ENCODE data around the gene ACSF3.

Gene ACSF3

DNA sequence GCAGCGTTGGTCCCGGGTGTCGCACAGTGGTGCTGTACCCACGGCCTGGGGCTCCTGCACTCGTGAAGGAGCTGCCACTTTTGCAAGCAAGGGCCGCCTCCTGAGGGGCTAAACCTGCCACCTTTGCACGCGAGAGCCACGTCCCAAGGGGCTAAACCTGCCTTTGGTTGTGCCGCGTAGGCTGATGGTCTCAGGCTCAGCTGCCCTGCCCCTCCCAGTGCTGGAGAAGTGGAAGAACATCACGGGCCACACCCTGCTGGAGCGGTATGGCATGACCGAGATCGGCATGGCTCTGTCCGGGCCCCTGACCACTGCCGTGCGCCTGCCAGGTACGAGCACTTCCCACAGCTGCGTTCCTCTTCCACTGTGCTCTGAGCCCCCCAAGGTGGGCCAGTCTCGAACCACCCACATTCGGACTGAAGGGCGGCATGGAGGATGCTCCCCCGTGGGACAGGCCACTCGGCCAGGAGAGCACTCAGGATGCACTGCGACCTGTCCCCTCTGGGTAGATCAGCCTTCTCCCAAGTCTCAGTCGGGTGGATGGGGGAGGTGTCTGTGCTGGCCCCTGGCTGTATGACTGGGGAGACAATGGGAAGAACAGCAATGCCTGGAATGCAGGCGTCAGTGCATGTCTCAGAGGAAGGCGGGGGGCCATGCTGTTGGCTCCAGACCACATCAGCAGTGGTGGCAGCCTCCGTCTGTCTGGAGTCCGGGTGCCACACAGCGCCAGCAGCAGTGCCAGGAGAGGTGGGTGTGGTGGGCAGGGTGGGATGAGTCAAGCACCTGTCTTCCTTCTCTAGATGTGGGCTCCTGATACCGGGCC lies 20.7 kb downstream of the ACSF3 start:
- no peak for DNase-seq

DNA sequence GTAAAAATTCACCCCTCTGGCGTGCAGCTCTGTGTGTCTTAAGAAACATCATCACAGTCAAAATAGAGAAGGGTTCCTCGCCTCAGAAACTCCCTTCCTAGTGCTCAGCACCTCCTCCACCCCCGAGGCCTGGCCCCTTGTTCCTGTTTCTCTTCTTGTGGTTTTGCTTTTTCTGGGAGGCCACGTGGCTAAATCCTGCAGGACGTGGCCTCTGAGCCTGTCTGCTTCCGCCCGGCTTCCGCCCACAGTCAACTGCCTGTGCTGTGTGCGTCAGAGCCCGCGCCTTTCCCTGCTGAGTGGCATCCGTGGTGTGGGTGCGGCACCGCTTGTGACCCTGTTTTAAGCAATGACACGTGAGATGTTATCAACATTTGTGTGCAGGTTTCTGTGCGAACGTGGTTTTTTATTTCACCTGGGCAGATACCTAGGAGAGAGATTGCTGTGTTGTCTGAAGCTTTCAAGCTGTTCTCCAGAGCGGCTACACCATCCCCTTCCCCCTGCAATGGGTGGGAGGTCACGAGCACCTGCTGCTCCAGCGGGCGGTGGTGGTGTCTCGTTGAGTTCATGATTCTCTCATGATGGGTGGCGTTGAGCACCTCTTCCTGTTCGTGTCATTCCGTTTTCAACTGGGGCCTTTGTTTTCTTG lies 21.7 kb downstream of the ACSF3 start:
- DNase-seq, result no peak

DNA sequence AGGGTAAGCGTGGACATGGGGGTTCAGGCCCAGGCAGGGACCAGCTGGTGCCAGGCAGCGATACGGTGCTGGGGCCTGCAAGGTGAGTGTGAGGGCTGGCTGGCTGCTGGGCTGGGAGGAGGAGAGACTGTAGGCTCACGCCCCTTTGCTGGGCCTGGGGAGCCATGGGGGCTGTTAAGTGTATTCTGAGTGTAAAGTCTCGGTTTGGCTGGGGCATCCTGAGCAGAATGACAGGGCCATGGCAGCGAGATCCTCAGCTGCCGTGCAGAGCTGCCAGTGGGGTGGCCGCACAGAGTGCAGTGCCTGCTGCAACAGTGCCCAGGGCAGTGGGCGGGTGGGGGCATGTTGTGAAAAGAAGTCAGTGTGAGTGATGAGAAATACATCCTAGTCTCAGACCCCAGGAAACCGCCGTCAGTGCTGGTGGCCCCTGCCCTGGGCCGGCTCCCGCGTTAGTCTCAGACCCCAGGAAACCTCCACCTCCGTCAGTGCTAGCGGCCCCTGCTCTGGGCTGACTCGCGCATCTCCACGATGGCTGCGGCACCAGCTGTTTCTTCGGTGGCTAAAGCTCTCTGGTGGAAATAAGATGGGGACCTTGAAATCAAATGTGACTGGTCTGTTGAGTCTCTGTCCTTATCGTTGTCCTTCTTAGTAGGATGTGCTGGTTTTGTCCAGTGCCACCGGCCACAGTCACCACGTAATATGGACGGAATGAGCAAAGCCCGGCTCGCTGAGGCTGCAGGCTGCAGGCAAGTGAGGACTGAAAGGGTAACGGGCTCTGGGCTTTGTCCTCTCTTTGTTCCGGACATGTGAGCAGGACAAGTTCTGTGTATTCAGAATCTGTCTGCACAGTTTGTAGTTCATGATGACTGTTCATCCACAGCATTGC lies 22.9 kb downstream of the ACSF3 start:
- DNase-seq, result no peak

DNA sequence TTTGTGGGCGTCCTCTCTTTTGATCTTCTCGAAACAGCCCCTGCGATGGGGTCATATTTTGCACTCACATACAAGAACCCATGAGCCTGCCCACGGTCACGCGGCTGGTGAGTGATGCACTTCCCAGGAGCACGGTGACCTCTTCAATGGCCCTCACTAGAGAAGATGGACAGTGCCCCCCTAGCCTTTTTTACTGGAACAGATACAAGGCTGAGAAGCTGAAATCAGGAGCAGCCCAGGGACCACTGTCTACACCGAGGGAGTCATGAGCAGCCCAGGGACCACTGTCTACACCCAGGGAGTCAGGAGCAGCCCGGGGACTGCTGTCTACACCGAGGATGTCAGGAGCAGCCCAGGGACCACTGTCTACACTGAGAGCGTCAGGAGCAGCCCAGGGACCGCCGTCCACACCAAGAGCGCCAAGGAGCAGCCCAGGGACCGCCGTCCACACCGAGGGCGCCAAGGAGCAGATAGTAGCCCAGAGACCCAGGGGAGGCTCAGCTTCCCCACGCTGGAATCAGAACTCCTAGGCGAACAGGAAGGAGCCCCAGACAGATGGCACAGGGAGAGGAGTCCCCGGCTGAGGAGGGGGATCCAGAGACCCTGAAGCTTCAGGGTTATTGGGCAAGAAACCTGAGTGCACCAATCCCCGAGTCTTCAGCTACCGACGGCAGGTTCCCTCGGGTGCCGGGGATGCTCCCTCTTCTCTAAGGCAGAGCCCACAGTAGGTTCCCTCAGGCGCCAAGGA lies 23.7 kb downstream of the ACSF3 start:
- no peak for DNase-seq

DNA sequence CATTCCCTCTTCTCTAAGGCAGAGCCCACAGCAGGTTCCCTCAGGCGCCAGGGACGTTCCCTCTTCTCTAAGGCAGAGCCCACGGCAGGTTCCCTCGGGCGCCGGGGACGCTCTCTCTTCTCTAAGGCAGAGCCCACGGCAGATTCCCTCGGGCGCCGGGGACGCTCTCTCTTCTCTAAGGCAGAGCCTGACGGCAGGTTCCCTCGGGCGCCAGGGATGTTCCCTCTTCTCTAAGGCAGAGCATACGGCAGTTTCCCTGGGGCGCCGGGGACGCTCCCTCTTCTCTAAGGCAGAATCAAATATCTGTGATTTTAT lies 24.3 kb downstream of the ACSF3 start:
- no peak for DNase-seq

DNA sequence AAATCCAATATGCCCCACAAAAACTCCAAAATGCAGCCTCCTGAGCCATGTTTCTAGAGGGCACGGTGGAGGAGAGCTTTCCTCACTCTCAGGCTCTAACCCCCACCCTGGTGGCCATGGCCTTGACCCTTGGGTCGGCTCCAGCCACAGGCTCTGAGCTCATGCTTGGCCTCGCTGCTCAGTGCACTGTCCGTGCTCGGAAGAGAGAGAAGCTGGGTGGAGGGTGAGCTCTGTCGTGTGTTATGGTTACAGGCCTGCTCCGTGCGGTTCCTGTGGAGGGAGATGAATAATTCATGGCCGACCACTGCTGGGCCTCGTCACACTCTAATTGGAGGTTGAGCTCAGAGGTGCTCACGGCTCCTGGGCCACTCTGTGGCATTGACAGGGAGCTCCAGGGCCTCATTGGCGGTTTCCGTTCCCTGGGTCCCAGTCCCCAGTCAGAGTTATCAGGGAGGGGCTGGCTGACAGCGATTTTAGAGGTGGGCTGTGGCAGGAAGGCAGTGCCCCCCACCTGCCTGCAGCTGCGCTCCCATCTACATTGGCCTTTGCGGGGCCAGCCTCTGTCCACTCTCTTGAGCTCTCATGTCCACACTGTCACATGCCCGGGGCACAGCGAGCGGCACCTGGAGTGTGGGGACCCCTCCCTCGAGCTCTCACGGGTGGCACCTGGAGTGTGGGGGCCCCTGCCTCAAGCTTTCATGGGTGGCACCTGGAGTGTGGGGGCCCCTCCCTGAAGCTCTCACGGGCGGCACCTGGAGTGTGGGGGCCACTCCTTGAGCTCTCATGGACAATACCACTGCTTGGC lies 24.9 kb downstream of the ACSF3 start:
- no peak for DNase-seq

DNA sequence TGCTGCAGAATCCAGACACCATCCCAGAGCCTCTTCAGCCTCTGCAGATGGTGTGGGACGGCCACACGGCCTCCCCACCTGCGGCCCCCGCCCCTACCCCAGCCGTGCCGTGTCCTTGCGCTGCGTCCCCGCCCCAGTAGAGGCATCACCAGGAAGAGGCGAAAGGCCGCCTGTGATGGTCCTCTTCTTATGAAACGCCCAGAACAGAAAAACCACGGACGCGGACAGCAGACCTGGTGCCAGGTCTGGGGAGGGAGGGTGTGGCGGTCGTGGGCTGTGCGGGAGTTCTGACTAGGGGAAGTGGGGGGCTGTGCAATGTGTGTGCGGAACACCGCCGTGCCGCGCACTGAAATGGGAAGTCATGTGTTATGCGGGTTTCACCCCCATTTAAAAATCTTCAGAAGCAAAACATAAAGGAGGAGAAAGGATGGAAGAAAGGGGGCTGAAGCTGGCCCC lies 25.5 kb downstream of the ACSF3 start:
- DNase-seq, result no peak

DNA sequence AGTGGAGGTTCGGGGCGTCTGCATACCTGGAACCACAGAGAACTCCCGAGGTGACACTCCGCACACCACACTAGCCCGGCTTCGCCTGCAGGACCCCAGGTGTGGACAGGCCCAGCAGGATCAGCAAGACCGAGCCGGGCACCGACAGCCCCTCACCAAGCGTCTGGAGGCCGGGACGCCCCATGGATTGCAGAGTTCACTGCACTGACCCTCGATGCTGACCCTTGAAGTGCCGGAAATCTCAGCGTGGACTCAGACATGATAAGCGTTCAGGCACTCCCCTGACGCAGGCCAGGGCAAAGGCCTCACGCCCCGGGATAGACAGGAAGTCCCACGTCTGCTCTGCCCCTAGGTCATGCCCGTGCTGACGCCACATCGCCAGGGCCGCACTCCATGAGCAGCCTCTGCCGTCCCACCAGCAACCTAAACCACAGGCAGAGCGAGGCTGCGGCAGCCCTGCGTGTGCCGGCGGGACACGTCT lies 26.0 kb downstream of the ACSF3 start:
- DNase-seq, result no peak

DNA sequence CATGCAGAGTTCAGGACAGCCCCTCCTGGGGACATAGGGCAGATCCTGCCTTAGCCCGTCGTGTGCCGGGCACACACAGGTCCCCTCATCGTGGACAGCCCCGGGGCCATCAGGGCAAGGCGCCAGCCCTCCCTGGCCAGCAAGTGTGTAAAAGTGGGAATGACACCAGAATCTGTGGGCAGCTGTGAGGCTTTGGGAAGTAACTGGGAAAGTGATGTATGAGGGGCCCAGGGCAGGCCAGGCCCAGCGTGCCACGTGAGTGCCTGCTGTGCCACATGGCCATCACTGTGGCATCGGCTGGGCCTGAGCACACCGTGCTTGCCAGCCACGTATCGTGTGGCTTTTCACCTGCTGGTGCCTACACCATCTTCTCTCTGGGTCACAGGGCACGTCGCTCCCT lies 26.6 kb downstream of the ACSF3 start:
- DNase-seq, result no peak

DNA sequence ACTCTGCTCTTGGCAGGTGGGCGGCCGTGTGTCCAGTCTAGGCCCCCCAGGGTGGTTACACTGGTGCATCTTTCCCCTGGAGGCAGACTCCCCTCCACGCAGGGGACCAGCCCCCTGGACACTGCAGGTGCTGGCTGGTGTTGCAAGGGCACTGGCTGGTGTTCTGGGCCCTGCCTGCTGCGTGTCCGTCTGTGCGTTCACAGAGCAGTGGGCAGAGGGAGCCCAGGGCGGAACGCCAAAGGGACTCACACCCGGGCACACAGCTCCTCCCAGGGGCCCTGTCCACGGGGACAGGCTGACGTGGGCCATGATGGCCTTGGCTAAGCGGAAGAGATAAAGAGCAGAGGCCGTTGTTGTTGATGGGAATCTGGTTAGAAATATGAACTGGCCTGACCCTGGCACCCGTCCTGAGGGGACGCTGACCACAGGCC lies 27.3 kb downstream of the ACSF3 start:
- DNase-seq, result no peak

DNA sequence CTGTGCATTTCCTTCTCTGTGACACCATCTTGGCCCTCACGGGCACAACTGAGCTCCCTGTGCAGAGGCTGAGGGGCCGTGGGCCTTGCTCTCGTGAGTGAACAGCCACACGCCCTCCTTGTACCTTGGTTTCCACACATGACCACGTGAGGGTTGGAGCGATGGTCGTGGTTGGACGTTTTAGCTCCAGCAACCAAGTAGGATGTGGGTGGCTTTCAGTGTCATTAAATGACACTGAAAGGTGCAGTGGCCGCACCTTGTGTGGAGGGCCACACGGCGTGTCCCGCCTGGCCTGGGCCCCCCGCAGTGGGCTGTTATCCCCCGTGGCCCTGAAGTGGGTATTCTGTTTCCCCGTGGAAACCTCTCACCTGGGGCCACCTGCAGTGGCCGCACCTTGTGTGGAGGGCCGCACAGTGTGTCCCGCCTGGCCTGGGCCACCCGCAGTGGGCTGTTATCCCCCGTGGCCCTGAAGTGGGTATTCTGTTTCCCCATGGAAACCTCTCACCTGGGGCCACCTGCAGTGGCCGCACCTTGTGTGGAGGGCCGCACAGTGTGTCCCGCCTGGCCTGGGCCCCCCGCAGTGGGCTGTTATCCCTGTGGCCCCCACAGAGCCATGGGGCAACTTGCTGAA lies 28.2 kb downstream of the ACSF3 start:
- no peak for DNase-seq

DNA sequence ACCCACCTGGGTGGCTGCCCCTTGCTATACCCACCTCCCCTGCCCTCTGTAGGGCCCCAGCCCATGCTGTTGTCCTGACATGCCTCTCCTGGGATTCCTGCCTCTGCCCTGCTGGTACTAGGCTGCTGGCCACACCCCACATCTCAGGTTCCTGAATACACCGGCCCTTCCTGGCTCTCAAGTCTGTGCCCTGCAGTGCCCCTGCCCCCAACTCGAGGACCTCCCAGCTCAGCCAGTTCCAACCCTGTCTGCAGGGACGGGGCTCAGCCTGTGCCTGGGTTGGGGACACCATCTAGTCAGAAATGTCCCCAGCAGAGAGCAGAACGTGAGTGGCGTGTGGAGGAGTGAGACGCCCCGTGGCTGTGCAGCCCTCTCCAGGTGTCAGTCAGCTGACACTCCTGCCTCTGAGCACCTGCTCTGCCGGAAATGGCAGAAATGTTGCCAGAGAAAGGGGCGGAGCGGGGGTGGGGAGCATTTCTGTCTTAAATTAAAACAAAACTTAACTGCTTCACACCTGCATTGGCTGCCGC lies 28.7 kb downstream of the ACSF3 start:
- no peak for DNase-seq

DNA sequence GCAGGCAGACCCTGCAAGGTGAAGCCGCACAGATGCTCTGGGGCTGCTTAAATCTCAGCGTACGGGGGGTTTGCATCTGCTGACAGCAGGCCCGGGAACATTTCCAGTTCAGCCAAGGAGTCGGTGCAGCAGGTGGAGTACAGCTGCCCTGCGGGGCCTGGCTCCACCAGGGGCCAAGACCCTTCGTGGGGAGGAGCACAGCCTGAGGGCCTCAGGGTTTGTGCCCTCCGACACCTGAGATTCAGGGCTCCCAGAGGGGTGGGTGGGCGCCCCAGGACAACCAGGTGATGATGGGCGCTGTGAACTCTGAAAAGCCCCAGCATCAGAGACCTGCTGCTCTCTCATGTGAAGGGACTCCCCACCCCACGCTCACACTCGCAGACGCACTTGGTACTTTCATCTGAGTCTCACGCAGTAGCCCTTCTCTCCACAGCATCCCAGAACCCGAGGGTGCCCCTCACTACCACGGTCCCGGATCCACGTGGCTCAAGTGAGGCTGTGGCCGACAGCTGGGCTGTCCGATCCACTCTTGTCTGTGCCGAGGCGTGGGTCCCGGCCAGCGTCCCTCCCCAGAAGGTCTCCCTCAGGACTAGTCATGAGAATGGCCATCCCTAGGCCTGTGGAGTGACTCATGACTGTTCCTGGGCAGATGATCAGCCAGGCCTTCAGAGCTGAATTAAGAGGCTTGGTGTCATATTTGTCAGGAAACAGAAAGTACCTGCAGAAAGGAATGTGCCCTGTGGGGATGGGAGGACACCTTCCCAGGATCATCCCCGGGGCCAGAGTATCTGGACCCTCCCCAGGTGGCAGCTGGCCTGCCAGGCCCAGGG lies 29.6 kb downstream of the ACSF3 start:
- DNase-seq, result no peak

DNA sequence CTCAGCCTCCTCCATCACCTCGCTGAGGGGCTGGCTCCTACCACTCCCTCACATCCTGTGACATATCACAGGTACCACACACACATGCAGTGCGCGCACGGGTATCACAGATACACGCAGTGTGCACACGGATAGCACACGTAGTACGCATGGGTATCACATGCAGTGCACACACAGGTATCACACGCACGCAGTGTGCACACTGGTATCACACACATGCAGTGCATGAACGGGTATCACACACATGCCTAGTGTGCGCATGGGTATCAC lies 30.1 kb downstream of the ACSF3 start:
- no peak for DNase-seq

DNA sequence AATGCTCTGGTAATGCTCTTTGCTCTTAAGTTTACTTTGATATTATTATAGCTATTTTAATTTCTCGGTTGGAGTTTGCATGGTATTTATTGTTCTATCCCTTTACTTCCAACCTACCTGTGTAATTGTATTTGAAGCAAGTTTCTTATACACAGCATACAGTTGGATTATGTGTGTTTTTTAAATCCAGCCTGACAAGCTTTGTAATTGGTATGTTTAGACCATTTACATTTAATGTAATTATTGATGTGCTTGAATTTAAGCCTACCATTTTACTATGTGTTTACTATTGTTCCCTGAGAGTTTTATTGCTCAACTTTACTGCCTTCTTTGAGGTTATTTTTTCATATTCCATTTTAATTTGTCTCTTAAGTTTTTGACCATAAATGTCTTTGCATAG lies 35.7 kb downstream of the ACSF3 start:
- DNase-seq, result no peak

DNA sequence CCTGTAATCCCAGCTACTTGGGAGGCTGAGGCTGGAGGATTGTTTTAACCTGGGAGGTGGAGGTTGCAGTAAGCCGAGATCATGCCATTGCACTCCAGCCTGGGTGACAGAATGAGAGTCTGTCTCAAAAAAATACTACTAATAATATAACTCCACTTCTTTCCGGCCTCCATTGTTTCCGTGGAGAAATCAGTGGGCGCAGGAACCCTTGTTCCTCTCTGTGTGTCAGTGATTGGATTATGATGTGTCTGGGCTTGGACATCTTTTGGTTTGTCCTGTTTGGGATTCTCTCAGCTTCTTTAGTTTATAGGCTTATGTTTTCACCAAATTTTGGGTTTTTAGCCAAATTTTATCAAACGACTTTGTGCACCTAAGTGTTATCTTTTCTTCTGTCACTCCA lies 36.8 kb downstream of the ACSF3 start:
- DNase-seq, result no peak

DNA sequence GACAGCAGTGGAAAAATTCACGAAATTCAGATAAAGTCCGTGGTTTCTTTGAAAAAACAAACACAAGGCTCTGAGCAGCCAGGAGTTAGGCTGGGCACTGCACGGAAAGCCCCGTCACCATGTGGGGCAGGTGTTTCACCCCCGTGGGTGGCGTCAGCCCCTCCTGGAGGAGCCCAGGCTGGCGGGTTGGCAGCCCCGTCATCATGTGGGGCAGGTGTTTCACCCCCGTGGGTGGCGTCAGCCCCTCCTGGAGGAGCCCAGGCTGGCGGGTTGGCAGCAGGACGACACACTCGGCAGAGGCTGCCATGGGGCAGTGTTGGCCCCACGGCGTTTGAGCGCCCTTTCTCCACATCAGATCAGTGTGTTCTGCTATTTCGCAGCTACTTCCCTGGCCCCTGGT lies 38.1 kb downstream of the ACSF3 start:
- no peak for DNase-seq

DNA sequence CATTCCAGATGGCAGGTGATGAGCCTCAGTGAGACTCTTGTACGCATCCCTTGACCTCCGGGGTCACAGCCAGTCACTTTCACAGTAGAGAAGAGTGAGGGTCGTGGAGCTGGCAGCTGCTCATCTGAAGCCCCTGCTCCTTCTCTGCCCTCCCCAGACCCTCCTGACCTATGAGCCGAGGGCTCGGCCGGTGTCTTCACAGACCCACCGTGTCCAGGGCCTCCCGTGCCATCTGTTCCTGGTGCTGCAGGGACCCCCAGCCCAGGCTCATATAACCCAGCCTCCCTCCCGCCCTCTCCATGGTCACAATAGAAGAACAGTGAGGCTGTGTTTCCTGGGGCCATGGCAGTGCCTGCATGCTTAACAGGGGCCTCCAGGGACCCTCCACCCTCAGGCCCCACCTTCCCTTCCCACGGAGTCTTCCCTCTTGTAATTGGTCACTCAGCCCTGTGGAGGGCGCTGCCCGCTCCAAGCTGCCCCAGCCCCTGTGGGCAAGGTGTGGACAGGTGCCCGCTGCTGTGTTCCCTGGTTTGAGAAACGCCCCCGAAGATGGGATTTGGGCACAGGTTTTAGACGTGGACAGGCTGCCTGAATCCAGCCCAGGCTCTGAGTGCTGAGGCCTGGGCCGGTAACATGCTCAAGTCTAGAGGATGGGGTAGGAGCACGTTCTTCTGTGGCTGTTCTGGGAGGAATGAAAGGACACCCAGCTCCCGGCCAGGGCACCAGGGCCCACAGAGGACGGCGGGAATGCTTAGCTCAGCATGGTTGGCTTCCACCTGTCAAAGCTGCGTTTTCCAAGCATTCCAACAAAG lies 38.7 kb downstream of the ACSF3 start:
- DNase-seq, result no peak

DNA sequence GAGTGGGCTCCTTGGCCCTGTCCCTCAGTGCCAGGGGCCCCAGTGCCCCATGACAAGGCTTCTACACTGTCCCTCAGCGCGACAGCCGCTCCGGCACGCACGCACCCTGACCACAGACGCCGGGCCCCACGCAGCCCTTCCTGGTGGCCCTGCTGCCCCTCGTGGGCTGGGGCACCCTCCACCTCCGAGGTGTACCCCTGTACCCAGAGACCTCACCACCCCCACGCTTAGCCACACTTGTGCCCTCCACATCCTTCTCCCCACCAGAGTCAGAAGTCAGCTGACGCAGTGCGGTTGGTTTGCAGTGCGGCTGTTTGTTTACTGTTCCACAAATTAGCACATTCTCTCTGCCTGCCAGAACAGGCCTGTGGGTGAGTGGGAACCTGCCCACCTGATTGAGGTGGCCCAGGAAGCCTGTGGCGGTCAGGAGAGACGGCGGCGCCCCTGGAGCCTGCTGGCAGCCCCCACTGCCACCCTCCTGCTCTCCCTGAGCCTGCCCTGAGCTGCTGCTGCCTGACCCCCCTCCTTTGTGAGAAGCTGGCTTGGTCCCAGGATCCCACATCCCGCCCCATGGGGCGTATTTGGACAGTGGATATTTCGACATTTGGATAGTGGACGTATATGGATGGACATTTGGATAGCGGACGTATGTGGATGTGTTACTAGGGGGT lies 39.9 kb downstream of the ACSF3 start:
- DNase-seq, result no peak

Measured in amniotic stem cell (primary cell).